LNCAP (cell line): Measurements from ENCODE around the gene CRIP1.

ENCODE experiments used
- CTCF ChIP-seq: fragments of 450-650 bp; IDR thresholded peaks from 2 replicates; pipeline ENCODE4 v1.5.1; 2017; ENCODE audit warnings: mild to moderate bottlenecking

Gene CRIP1

GRCh38 chr14:105497671-105498429 is 11.2 kb downstream of the CRIP1 start:
- TF ChIP-seq CTCF: no peak

GRCh38 chr14:105498430-105499255 is 12.0 kb downstream of the CRIP1 start:
- TF ChIP-seq CTCF: no peak

- no peak for TF ChIP-seq CTCF
Observed at GRCh38 chr14:105499256-105500035, 12.8 kb downstream of the CRIP1 start.

- TF ChIP-seq CTCF: no peak
Observed at GRCh38 chr14:105500036-105500725, 13.5 kb downstream of the CRIP1 start.

- no peak for TF ChIP-seq CTCF
Observed at GRCh38 chr14:105500726-105501101, 14.0 kb downstream of the CRIP1 start.

- TF ChIP-seq CTCF: no peak
Observed at GRCh38 chr14:105501504-105502291, 15.0 kb downstream of the CRIP1 start.
